ENCODE data around the gene HPF1.
A peak's percentile ranks its signal among the peaks of the same experiment; 100 is the strongest.
"Not testable (repeated sequence)": the region's sequence is repeated elsewhere in the genome, so short reads cannot be mapped to it uniquely, and the experiment has no call there.

Gene HPF1

GRCh38 chr4:169756971-169757574, 671 bp downstream of the HPF1 start:
- DNase-seq, result peak; percentile 29
- in situ Hi-C loops (cut with MboI; ENCODE audit: low pct_unique_long_range_greater_than_20kb, low sequenced_read_pairs), result no loop called here

- DNase-seq, result no peak
- in situ Hi-C loops (cut with MboI; ENCODE audit: low pct_unique_long_range_greater_than_20kb, low sequenced_read_pairs), result no loop called here
Measured at GRCh38 chr4:169745291-169745690, 12.5 kb downstream of the HPF1 start.

- in situ Hi-C loops (cut with MboI; ENCODE audit: low pct_unique_long_range_greater_than_20kb, low sequenced_read_pairs), result no loop called here
- DNase-seq, result no peak
Measured at GRCh38 chr4:169744601-169745000, 13.1 kb downstream of the HPF1 start.

GRCh38 chr4:169741569-169741968, 16.2 kb downstream of the HPF1 start:
- in situ Hi-C loops (cut with MboI; ENCODE audit: low pct_unique_long_range_greater_than_20kb, low sequenced_read_pairs), result no loop called here
- no peak for DNase-seq

- DNase-seq; in situ Hi-C loops (cut with MboI; ENCODE audit: low pct_unique_long_range_greater_than_20kb, low sequenced_read_pairs): not testable (repeated sequence)
Measured at GRCh38 chr4:169738604-169739003, 19.1 kb downstream of the HPF1 start.

- in situ Hi-C loops (cut with MboI; ENCODE audit: low pct_unique_long_range_greater_than_20kb, low sequenced_read_pairs), result no loop called here
- DNase-seq, result no peak
Measured at GRCh38 chr4:169730564-169730963, 27.2 kb downstream of the HPF1 start.

GRCh38 chr4:169727616-169728015, 30.1 kb downstream of the HPF1 start:
- no peak for DNase-seq

GRCh38 chr4:169724260-169724659, 33.5 kb downstream of the HPF1 start:
- no peak for DNase-seq
- in situ Hi-C loops (cut with MboI; ENCODE audit: low pct_unique_long_range_greater_than_20kb, low sequenced_read_pairs), result no loop called here

More at GRCh38 chr4:169727616-169728015, 30.1 kb downstream of the HPF1 start:
- in situ Hi-C loops (cut with MboI; ENCODE audit: low pct_unique_long_range_greater_than_20kb, low sequenced_read_pairs), result no loop called here

GRCh38 chr4:169723207-169723965, 34.4 kb downstream of the HPF1 start:
- in situ Hi-C loops (cut with MboI; ENCODE audit: low pct_unique_long_range_greater_than_20kb, low sequenced_read_pairs), result no loop called here
- DNase-seq, result peak; percentile 9

GRCh38 chr4:169720529-169720928, 37.2 kb downstream of the HPF1 start:
- in situ Hi-C loops (cut with MboI; ENCODE audit: low pct_unique_long_range_greater_than_20kb, low sequenced_read_pairs), result no loop called here
- DNase-seq, result no peak

- DNase-seq, result no peak
- in situ Hi-C loops (cut with MboI; ENCODE audit: low pct_unique_long_range_greater_than_20kb, low sequenced_read_pairs), result no loop called here
Measured at GRCh38 chr4:169716677-169717076, 41.1 kb downstream of the HPF1 start.

GRCh38 chr4:169715826-169716225, 41.9 kb downstream of the HPF1 start:
- DNase-seq, result no peak

GRCh38 chr4:169707958-169708643, 49.6 kb downstream of the HPF1 start:
- DNase-seq, result no peak
- in situ Hi-C loops (cut with MboI; ENCODE audit: low pct_unique_long_range_greater_than_20kb, low sequenced_read_pairs), result no loop called here

More at GRCh38 chr4:169715826-169716225, 41.9 kb downstream of the HPF1 start:
- in situ Hi-C loops (cut with MboI; ENCODE audit: low pct_unique_long_range_greater_than_20kb, low sequenced_read_pairs), result no loop called here

- no peak for DNase-seq
- in situ Hi-C loops (cut with MboI; ENCODE audit: low pct_unique_long_range_greater_than_20kb, low sequenced_read_pairs), result no loop called here
Measured at GRCh38 chr4:169698331-169698730, 59.4 kb downstream of the HPF1 start.

- DNase-seq, result no peak
- in situ Hi-C loops (cut with MboI; ENCODE audit: low pct_unique_long_range_greater_than_20kb, low sequenced_read_pairs), result no loop called here
Measured at GRCh38 chr4:169690787-169691186, 67.0 kb downstream of the HPF1 start.

GRCh38 chr4:169689681-169690080, 68.1 kb downstream of the HPF1 start:
- DNase-seq, result no peak
- in situ Hi-C loops (cut with MboI; ENCODE audit: low pct_unique_long_range_greater_than_20kb, low sequenced_read_pairs), result no loop called here

- no peak for DNase-seq
- in situ Hi-C loops (cut with MboI; ENCODE audit: low pct_unique_long_range_greater_than_20kb, low sequenced_read_pairs), result no loop called here
Measured at GRCh38 chr4:169682372-169683047, 75.2 kb downstream of the HPF1 start.

Measured in KBM-7 (cell line).